Subcutaneous adipose tissue (tissue), 4 donors: ENCODE results near the gene PSAP. TPM values are rescaled to one million over a fixed set of nuclear protein-coding genes. Genes with fewer than 3 reads are reported as not detected.

Experiments used
- CTCF ChIP-seq: fragments of 450-650 bp; IDR thresholded peaks from one replicate; pipeline ENCODE4 v1.5.1; 2016; ENCODE audit warnings: low read depth, mild to moderate bottlenecking, control low read depth, antibody characterized with exemption, moderate library complexity
- total RNA-seq, 4 donors: library from RNA; depleted of rRNA; stranded (reverse); fragments of >200 nt; gene quantifications; one replicate each; pipeline ENCODE4 v1.1.0, GENCODE V29; 2016

Gene PSAP
- total RNA-seq, 4 donors from 2014 or later, result 851 to 2,903 (median 1,278) TPM

- TF ChIP-seq CTCF, result no peak
Observed at GRCh38 chr10:71790749-71791440, 60.2 kb downstream of the PSAP start.

GRCh38 chr10:71789871-71790270, 61.2 kb downstream of the PSAP start:
- no peak for TF ChIP-seq CTCF

- TF ChIP-seq CTCF, result no peak
Observed at GRCh38 chr10:71788954-71789353, 62.1 kb downstream of the PSAP start.

- no peak for TF ChIP-seq CTCF
Observed at GRCh38 chr10:71784679-71785272, 66.3 kb downstream of the PSAP start.

- no peak for TF ChIP-seq CTCF
Observed at GRCh38 chr10:71783917-71784678, 67.0 kb downstream of the PSAP start.

- no peak for TF ChIP-seq CTCF
Observed at GRCh38 chr10:71782917-71783490, 68.0 kb downstream of the PSAP start.
